HG03064 (cell line): Measurements from ENCODE around the gene RAB6A.
"Not testable (repeated sequence)": the region's sequence is repeated elsewhere in the genome, so short reads cannot be mapped to it uniquely, and the experiment has no call there.

Experiments used
- ATAC-seq: cut with Tn5 transposase; IDR thresholded peaks from one replicate; pipeline ENCODE4 v1.9.1; 2021; ENCODE audit warnings: low read depth; ENCODE audit not compliant: unreplicated experiment

RAB6A gene

GRCh38 chr11:73729594-73730206 is 31.2 kb downstream of the RAB6A start:
- ATAC-seq = no peak

GRCh38 chr11:73728000-73728399 is 32.9 kb downstream of the RAB6A start:
- no peak for ATAC-seq

- ATAC-seq = no peak
These were observed 34.0 kb downstream of the RAB6A start for GRCh38 chr11:73726825-73727224.

- no peak for ATAC-seq
These were observed 43.7 kb downstream of the RAB6A start for GRCh38 chr11:73717136-73717535.

- ATAC-seq = no peak
These were observed 44.5 kb downstream of the RAB6A start for GRCh38 chr11:73716153-73717056.

GRCh38 chr11:73715541-73715940 is 45.3 kb downstream of the RAB6A start:
- no peak for ATAC-seq

GRCh38 chr11:73710964-73711363 is 49.9 kb downstream of the RAB6A start:
- no peak for ATAC-seq

GRCh38 chr11:73705053-73705452 is 55.8 kb downstream of the RAB6A start:
- no peak for ATAC-seq

- ATAC-seq = no peak
These were observed 66.9 kb downstream of the RAB6A start for GRCh38 chr11:73693899-73694525.

GRCh38 chr11:73680687-73681086 is 80.2 kb downstream of the RAB6A start:
- no peak for ATAC-seq

GRCh38 chr11:73676552-73676951 is 84.3 kb downstream of the RAB6A start:
- ATAC-seq = not testable (repeated sequence)

GRCh38 chr11:73671701-73672100 is 89.2 kb downstream of the RAB6A start:
- ATAC-seq = no peak

- ATAC-seq = no peak
These were observed 90.1 kb downstream of the RAB6A start for GRCh38 chr11:73670808-73671207.

GRCh38 chr11:73667891-73668290 is 93.0 kb downstream of the RAB6A start:
- no peak for ATAC-seq

GRCh38 chr11:73664877-73665276 is 96.0 kb downstream of the RAB6A start:
- no peak for ATAC-seq

- ATAC-seq = no peak
These were observed 97.0 kb downstream of the RAB6A start for GRCh38 chr11:73663604-73664495.

GRCh38 chr11:73662445-73663157 is 98.3 kb downstream of the RAB6A start:
- ATAC-seq = no peak

GRCh38 chr11:73661035-73661628 is 99.7 kb downstream of the RAB6A start:
- no peak for ATAC-seq

- no peak for ATAC-seq
These were observed 100.3 kb downstream of the RAB6A start for GRCh38 chr11:73660497-73661034.
